Immature natural killer cell (primary cell): Measurements from ENCODE around the gene GSTM5. TPM values are rescaled to one million over a fixed set of nuclear protein-coding genes. Genes with fewer than 3 reads are reported as not detected.
"Not testable (repeated sequence)": the region's sequence is repeated elsewhere in the genome, so short reads cannot be mapped to it uniquely, and the experiment has no call there.

Experiments
- DNase-seq, 3 donors: peaks; one replicate each; pipeline ENCODE4 v3.0.0; 2022; ENCODE audit warnings: mixed read lengths in 1 of 3
- H3K27ac Mint-ChIP-seq, 6 donors: one replicate each; pipeline ENCODE4 v1.8.0; 2020; ENCODE audit warnings: mixed read lengths in 6 of 6, mild to moderate bottlenecking in 5 of 6, inconsistent platforms in 4 of 6, moderate library complexity in 3 of 6
- H3K27me3 Mint-ChIP-seq, 3 donors: one replicate each; pipeline ENCODE4 v1.8.0; 2020 to 2021; ENCODE audit warnings: low read depth in 3 of 3, mild to moderate bottlenecking in 3 of 3, mixed read lengths in 3 of 3, moderate library complexity in 3 of 3, inconsistent platforms in 1 of 3
- H3K36me3 Mint-ChIP-seq, 3 donors: one replicate each; pipeline ENCODE4 v1.8.0; 2020; ENCODE audit warnings: mixed read lengths in 3 of 3, inconsistent platforms in 2 of 3, mild to moderate bottlenecking in 2 of 3
- H3K4me1 Mint-ChIP-seq, 2 donors: one replicate each; pipeline ENCODE4 v1.8.0; 2020; ENCODE audit warnings: inconsistent platforms in 2 of 2, mild to moderate bottlenecking in 2 of 2, mixed read lengths in 2 of 2, moderate library complexity in 1 of 2
- H3K4me3 Mint-ChIP-seq, 5 donors: one replicate each; pipeline ENCODE4 v1.8.0; 2020; ENCODE audit warnings: mild to moderate bottlenecking in 5 of 5, mixed read lengths in 5 of 5, inconsistent platforms in 3 of 5, moderate library complexity in 3 of 5
- H3K9me3 Mint-ChIP-seq, 6 donors: one replicate each; pipeline ENCODE4 v1.8.0; 2020; ENCODE audit warnings: mild to moderate bottlenecking in 6 of 6, mixed read lengths in 6 of 6, inconsistent platforms in 4 of 6, moderate library complexity in 3 of 6
- polyA plus RNA-seq, 3 donors: library from polyadenylated mRNA; unstranded; fragments of 300-500 nt; fragmentation: Illumina TruSeq; gene quantifications; one replicate each; pipeline ENCODE4 v1.2.3, GENCODE V29; 2021

Gene GSTM5
- polyA plus RNA-seq, 3 donors from 2014 or later = 0.23 TPM; not detected in 2

- H3K4me3 Mint-ChIP-seq = no peak overlapping the region
- no peak overlapping the region for H3K27ac Mint-ChIP-seq
- no peak for DNase-seq
- peaks cover 0 to 2% (median 1%) of the 10 kb centered on the region in 3 donors for H3K27me3 Mint-ChIP-seq
- H3K4me1 Mint-ChIP-seq = no peaks in the 10 kb centered on the region
- H3K36me3 Mint-ChIP-seq = no peaks in the 10 kb centered on the region
- H3K9me3 Mint-ChIP-seq = no peaks in the 10 kb centered on the region
Measured at GRCh38 chr1:109754738-109755137, 42.7 kb downstream of the GSTM5 start.

GRCh38 chr1:109756325-109756724, 44.3 kb downstream of the GSTM5 start:
- H3K4me1 Mint-ChIP-seq, H3K4me3 Mint-ChIP-seq, DNase-seq, H3K27me3 Mint-ChIP-seq, H3K9me3 Mint-ChIP-seq, H3K27ac Mint-ChIP-seq, H3K36me3 Mint-ChIP-seq: not testable (repeated sequence)

- no peak for DNase-seq
- H3K27ac Mint-ChIP-seq = no peak overlapping the region
Measured at GRCh38 chr1:109756848-109757521, 44.9 kb downstream of the GSTM5 start.

GRCh38 chr1:109757936-109758786, 46.1 kb downstream of the GSTM5 start:
- H3K9me3 Mint-ChIP-seq = no peaks in the 10 kb centered on the region
- H3K4me3 Mint-ChIP-seq = no peak overlapping the region
- no peaks in the 10 kb centered on the region for H3K4me1 Mint-ChIP-seq
- no peaks in the 10 kb centered on the region for H3K36me3 Mint-ChIP-seq
- DNase-seq = no peak
- H3K27me3 Mint-ChIP-seq = peaks cover 0 to 2% (median 1%) of the 10 kb centered on the region in 3 donors
- no peak overlapping the region for H3K27ac Mint-ChIP-seq

More at GRCh38 chr1:109756848-109757521, 44.9 kb downstream of the GSTM5 start:
- H3K4me1 Mint-ChIP-seq = no peaks in the 10 kb centered on the region
- H3K9me3 Mint-ChIP-seq = no peaks in the 10 kb centered on the region
- H3K27me3 Mint-ChIP-seq = peaks cover 0 to 2% (median 1%) of the 10 kb centered on the region in 3 donors
- H3K4me3 Mint-ChIP-seq = no peak overlapping the region
- no peaks in the 10 kb centered on the region for H3K36me3 Mint-ChIP-seq

GRCh38 chr1:109759513-109760334, 47.7 kb downstream of the GSTM5 start:
- DNase-seq = no peak
- Mint-ChIP-seq H3K27ac (no peak overlapping the region), H3K9me3 (no peaks in the 10 kb centered on the region), H3K4me3 (no peak overlapping the region), H3K4me1 (no peaks in the 10 kb centered on the region), H3K36me3 (no peaks in the 10 kb centered on the region), H3K27me3 (peaks cover 0 to 2% (median 0%) of the 10 kb centered on the region in 3 donors)

- Mint-ChIP-seq H3K27ac (no peak overlapping the region), H3K4me3 (peak overlapping the region in 1 of 5 donors; percentile 21), H3K4me1 (no peaks in the 10 kb centered on the region), H3K36me3 (no peaks in the 10 kb centered on the region), H3K9me3 (no peaks in the 10 kb centered on the region), H3K27me3 (peaks cover 0 to 2% (median 0%) of the 10 kb centered on the region in 3 donors)
- no peak for DNase-seq
Measured at GRCh38 chr1:109760581-109761226, 48.7 kb downstream of the GSTM5 start.

- H3K27ac Mint-ChIP-seq = no peak overlapping the region
- DNase-seq = no peak
Measured at GRCh38 chr1:109761227-109762038, 49.4 kb downstream of the GSTM5 start.

GRCh38 chr1:109762039-109762585, 50.1 kb downstream of the GSTM5 start:
- no peak for DNase-seq
- Mint-ChIP-seq H3K9me3 (no peaks in the 10 kb centered on the region), H3K27me3 (no peaks in the 10 kb centered on the region), H3K27ac (no peak overlapping the region), H3K4me3 (no peak overlapping the region), H3K4me1 (no peaks in the 10 kb centered on the region), H3K36me3 (no peaks in the 10 kb centered on the region)

More at GRCh38 chr1:109761227-109762038, 49.4 kb downstream of the GSTM5 start:
- H3K9me3 Mint-ChIP-seq = no peaks in the 10 kb centered on the region
- no peaks in the 10 kb centered on the region for H3K4me1 Mint-ChIP-seq
- H3K4me3 Mint-ChIP-seq = no peak overlapping the region
- no peaks in the 10 kb centered on the region for H3K36me3 Mint-ChIP-seq
- no peaks in the 10 kb centered on the region for H3K27me3 Mint-ChIP-seq

- DNase-seq = no peak
Measured at GRCh38 chr1:109762821-109763645, 51.0 kb downstream of the GSTM5 start.

GRCh38 chr1:109763646-109764415, 51.8 kb downstream of the GSTM5 start, which contains the start of gene EPS8L3:
Gene EPS8L3 (minus strand): TSS chr1:109763923. CDS start chr1:109761749, 2,174 bp downstream.
- Mint-ChIP-seq H3K4me1 (no peaks in the 10 kb centered on the region), H3K27ac (peak within 1 kb of the TSS in 1 of 6 donors; percentile 29), H3K9me3 (no peaks in the 10 kb centered on the region), H3K27me3 (no peaks in the 10 kb centered on the region), H3K4me3 (peak within 1 kb of the TSS in 2 of 5 donors; percentile 19 to 39), H3K36me3 (no peaks in the 10 kb centered on the region)
- DNase-seq = peak in 1 of 3 donors; percentile 21

More at GRCh38 chr1:109762821-109763645, 51.0 kb downstream of the GSTM5 start:
- no peaks in the 10 kb centered on the region for H3K36me3 Mint-ChIP-seq
- no peaks in the 10 kb centered on the region for H3K9me3 Mint-ChIP-seq
- no peaks in the 10 kb centered on the region for H3K4me1 Mint-ChIP-seq
- no peaks in the 10 kb centered on the region for H3K27me3 Mint-ChIP-seq
- no peak overlapping the region for H3K27ac Mint-ChIP-seq
- H3K4me3 Mint-ChIP-seq = no peak overlapping the region
